DOHH2 (cell line): ENCODE results near the gene FAIM2.

Experiments
- H3F3A ChIP-seq: fragments of 200-600 bp; sonication (generic), shearing (Covaris generic); 2 replicates; pipeline ENCODE4 v1.6.0; 2016; ENCODE audit warnings: antibody characterized with exemption, mild to moderate bottlenecking; ENCODE audit not compliant: control insufficient read depth, insufficient read depth
- H3K27ac ChIP-seq: fragments of 200-600 bp; sonication (generic); 2 replicates; pipeline ENCODE4 v1.5.1; 2014; ENCODE audit warnings: low read depth, mild to moderate bottlenecking, low read length, moderate library complexity
- H3K27me3 ChIP-seq: fragments of 200-600 bp; sonication (generic); 2 replicates; pipeline ENCODE4 v1.6.1; 2014; ENCODE audit warnings: mild to moderate bottlenecking, low read length, mixed read lengths; ENCODE audit not compliant: control insufficient read depth
- H3K36me3 ChIP-seq: fragments of 200-600 bp; sonication (generic); 2 replicates; pipeline ENCODE4 v1.6.1; 2014; ENCODE audit warnings: mild to moderate bottlenecking, low read length, moderate library complexity, mixed read lengths; ENCODE audit not compliant: control insufficient read depth
- H3K4me1 ChIP-seq: fragments of 200-600 bp; sonication (generic); 2 replicates; pipeline ENCODE4 v1.6.1; 2014; ENCODE audit warnings: mild to moderate bottlenecking, low read length, mixed read lengths; ENCODE audit not compliant: control insufficient read depth
- H3K4me2 ChIP-seq: fragments of 200-600 bp; sonication (generic); 2 replicates; pipeline ENCODE4 v1.6.0; 2014; ENCODE audit warnings: mild to moderate bottlenecking, low read length, moderate library complexity
- H3K4me3 ChIP-seq: fragments of 200-600 bp; sonication (generic); 2 replicates; pipeline ENCODE4 v1.5.1; 2014; ENCODE audit warnings: mild to moderate bottlenecking, low read length, mixed read lengths
- H3K79me2 ChIP-seq: fragments of 200-600 bp; sonication (generic); 2 replicates; pipeline ENCODE4 v1.6.1; 2014; ENCODE audit warnings: mild to moderate bottlenecking, low read length, mixed read lengths; ENCODE audit not compliant: control insufficient read depth
- H3K9me2 ChIP-seq: fragments of 200-600 bp; sonication (generic); replicated peaks from 2 replicates; pipeline ENCODE4 v1.6.1; 2014; ENCODE audit warnings: mild to moderate bottlenecking, low read length, mixed read lengths; ENCODE audit not compliant: control insufficient read depth
- H3K9me3 ChIP-seq: fragments of 200-600 bp; sonication (generic); 2 replicates; pipeline ENCODE4 v1.6.1; 2014; ENCODE audit warnings: antibody characterized with exemption, low read length, mixed read lengths; ENCODE audit not compliant: control insufficient read depth, insufficient read depth
- H4K20me1 ChIP-seq: fragments of 200-600 bp; sonication (generic); 2 replicates; pipeline ENCODE4 v1.6.0; 2014; ENCODE audit warnings: low read depth, mild to moderate bottlenecking, antibody characterized with exemption, low read length, moderate library complexity; ENCODE audit not compliant: control insufficient read depth, insufficient read depth
- CTCF ChIP-seq: fragments of 200-600 bp; sonication (generic); IDR thresholded peaks from one replicate; pipeline ENCODE4 v1.5.1; 2014; ENCODE audit warnings: antibody characterized with exemption, mild to moderate bottlenecking, low read depth, low read length; ENCODE audit not compliant: poor library complexity, severe bottlenecking
- EZH2phosphoT487 ChIP-seq: fragments of 200-600 bp; sonication (generic); IDR thresholded peaks from 2 replicates; pipeline ENCODE4 v1.6.1; 2017; ENCODE audit warnings: borderline replicate concordance, mild to moderate bottlenecking, antibody characterized with exemption, low read length, moderate library complexity, mixed read lengths

The FAIM2 gene

GRCh38 chr12:49942512-49942893 lies 38.8 kb upstream of the FAIM2 start:
- H3K9me2 ChIP-seq: no peaks in the 10 kb centered on the region
- no peaks in the 10 kb centered on the region for H3K79me2 ChIP-seq
- H3F3A ChIP-seq: 0 out of 2 replicates have a peak, but pooled peaks cover 2% of the 10 kb centered on the region
- H3K4me2 ChIP-seq: no peak overlapping the region
- TF ChIP-seq EZH2phosphoT487 (no peak), CTCF (no peak)
- H3K36me3 ChIP-seq: no peaks in the 10 kb centered on the region
- no peaks in the 10 kb centered on the region for H3K9me3 ChIP-seq
- no peak overlapping the region for H3K27ac ChIP-seq
- peaks cover 12% of the 10 kb centered on the region for H3K4me1 ChIP-seq
- no peaks in the 10 kb centered on the region for H4K20me1 ChIP-seq
- no peak overlapping the region for H3K4me3 ChIP-seq
- no peaks in the 10 kb centered on the region for H3K27me3 ChIP-seq

GRCh38 chr12:49941556-49942511 lies 38.1 kb upstream of the FAIM2 start:
- Histone ChIP-seq H3K9me2 (no peaks in the 10 kb centered on the region), H3K36me3 (no peaks in the 10 kb centered on the region), H3K79me2 (no peaks in the 10 kb centered on the region), H3F3A (0 out of 2 replicates have a peak, but pooled peaks cover 2% of the 10 kb centered on the region), H3K4me3 (no peak overlapping the region), H3K4me1 (peaks cover 12% of the 10 kb centered on the region), H3K27me3 (no peaks in the 10 kb centered on the region), H3K4me2 (no peak overlapping the region), H4K20me1 (no peaks in the 10 kb centered on the region), H3K9me3 (no peaks in the 10 kb centered on the region), H3K27ac (no peak overlapping the region)
- TF ChIP-seq EZH2phosphoT487 (no peak), CTCF (no peak)

GRCh38 chr12:49939707-49940106 lies 36.0 kb upstream of the FAIM2 start:
- H3K36me3 ChIP-seq: no peaks in the 10 kb centered on the region
- H3K27ac ChIP-seq: no peak overlapping the region
- no peak for TF ChIP-seq EZH2phosphoT487
- no peak for TF ChIP-seq CTCF
- no peak overlapping the region for H3K4me2 ChIP-seq
- no peaks in the 10 kb centered on the region for H3K9me2 ChIP-seq
- no peaks in the 10 kb centered on the region for H4K20me1 ChIP-seq
- peaks cover 1% of the 10 kb centered on the region; the same call in 1 of the 2 replicates for H3K4me1 ChIP-seq
- no peak overlapping the region for H3K4me3 ChIP-seq
- no peaks in the 10 kb centered on the region for H3K9me3 ChIP-seq
- no peaks in the 10 kb centered on the region for H3K79me2 ChIP-seq
- H3K27me3 ChIP-seq: peaks cover 4% of the 10 kb centered on the region
- 0 out of 2 replicates have a peak, but pooled peaks cover 2% of the 10 kb centered on the region for H3F3A ChIP-seq
